Panc1 (cell line): Measurements from ENCODE around the gene ZNF236.

ENCODE experiments used
- POLR2AphosphoS5 ChIP-seq: IDR thresholded peaks from 2 replicates; pipeline ENCODE4 v1.6.1; 2012; ENCODE audit warnings: mild to moderate bottlenecking, low read depth, low read length, moderate library complexity
- TF ChIP-seq, protein P1 (sequence below): fragments of 450-650 bp; IDR thresholded peaks from 2 replicates; pipeline ENCODE4 v1.5.1; 2017; ENCODE audit warnings: mild to moderate bottlenecking

DNA sequence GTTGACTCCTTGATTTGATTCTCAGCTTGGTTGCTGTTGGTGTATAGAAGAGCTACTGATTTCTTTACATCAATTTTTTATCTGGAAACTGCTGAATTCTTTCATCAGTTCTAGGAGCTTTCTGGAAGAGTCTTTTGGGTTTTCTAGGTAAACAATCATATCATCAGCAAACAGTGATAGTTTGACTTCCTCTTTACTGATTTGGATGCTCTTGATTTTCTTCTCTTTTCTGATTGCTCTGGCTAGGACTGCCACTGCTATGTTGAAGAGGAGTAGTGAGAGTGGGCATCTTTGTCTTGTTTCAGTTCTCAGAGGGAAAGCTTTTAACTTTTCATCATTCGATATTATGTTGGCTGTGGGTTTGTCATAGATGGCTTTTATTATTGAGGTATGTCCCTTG is 140.5 kb downstream of the ZNF236 start:
- TF ChIP-seq, protein P1, sequence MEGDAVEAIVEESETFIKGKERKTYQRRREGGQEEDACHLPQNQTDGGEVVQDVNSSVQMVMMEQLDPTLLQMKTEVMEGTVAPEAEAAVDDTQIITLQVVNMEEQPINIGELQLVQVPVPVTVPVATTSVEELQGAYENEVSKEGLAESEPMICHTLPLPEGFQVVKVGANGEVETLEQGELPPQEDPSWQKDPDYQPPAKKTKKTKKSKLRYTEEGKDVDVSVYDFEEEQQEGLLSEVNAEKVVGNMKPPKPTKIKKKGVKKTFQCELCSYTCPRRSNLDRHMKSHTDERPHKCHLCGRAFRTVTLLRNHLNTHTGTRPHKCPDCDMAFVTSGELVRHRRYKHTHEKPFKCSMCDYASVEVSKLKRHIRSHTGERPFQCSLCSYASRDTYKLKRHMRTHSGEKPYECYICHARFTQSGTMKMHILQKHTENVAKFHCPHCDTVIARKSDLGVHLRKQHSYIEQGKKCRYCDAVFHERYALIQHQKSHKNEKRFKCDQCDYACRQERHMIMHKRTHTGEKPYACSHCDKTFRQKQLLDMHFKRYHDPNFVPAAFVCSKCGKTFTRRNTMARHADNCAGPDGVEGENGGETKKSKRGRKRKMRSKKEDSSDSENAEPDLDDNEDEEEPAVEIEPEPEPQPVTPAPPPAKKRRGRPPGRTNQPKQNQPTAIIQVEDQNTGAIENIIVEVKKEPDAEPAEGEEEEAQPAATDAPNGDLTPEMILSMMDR, result no peak
- TF ChIP-seq POLR2AphosphoS5, result no peak
